ENCODE measurements around the gene ADAMTS17.

ADAMTS17 gene

DNA sequence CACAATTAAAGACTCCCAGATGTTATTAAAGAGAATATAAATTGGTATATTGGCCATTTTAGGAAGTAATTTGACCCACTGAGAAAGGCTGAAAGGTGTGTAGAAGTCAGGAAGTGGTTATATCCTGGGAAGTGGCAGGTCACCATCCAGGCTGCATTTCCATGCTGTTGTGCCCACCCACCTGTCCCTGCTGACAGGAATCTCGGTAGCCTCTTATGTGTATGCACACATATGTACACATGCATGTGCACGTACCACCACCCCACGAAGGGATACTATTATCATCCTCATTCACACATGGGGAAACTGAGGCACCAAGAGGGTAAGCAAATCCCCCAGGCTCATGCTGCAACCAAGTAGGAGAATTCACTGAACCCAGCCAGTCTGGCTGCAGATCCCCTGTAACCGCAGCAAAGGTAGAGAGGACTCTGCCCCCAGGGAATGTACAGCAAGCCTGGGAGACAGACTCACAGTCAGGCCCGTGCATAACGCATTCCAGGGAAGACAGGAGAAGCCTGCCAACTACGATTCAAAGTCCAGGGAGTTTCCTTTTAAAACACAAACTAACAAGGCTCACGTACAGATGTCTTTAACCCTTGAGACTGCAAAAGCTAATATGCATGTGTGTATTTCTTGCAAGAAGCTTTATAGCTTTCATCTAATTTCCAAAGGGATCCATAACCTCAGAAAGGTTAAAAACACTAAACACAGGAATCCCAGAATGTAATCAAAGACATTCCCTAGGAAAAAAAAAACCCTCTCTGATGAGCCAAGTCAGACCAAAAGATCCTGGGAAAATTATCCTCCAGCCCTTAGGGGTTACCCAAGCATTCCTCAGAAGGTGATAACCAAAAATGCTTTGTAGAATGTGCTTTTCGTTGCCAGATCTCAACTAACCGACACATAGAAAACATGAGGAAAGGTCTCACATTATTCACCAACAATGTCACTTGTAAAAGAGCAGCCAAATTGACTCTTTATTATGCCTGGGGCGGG lies 129.6 kb downstream of the ADAMTS17 start:
- no peak for DNase-seq
- TF ChIP-seq GATA1 (IDR thresholded peaks at IDR 0.05; ENCODE audit: low read depth, low read length) (no peak), POLR2A (IDR thresholded peaks at IDR 0.05; ENCODE audit: low read length) (no peak)

GRCh38 chr15:100210338-100210737 lies 131.4 kb downstream of the ADAMTS17 start:
- DNase-seq = no peak
- no peak for TF ChIP-seq POLR2A (IDR thresholded peaks at IDR 0.05; ENCODE audit: low read length)
- TF ChIP-seq GATA1 (IDR thresholded peaks at IDR 0.05; ENCODE audit: low read depth, low read length) = no peak

GRCh38 chr15:100208921-100209603 lies 132.7 kb downstream of the ADAMTS17 start:
- TF ChIP-seq POLR2A (IDR thresholded peaks at IDR 0.05; ENCODE audit: low read length) (no peak), GATA1 (IDR thresholded peaks at IDR 0.05; ENCODE audit: low read depth, low read length) (no peak)
- no peak for DNase-seq

- DNase-seq = no peak
- no peak for TF ChIP-seq POLR2A (IDR thresholded peaks at IDR 0.05; ENCODE audit: low read length)
- no peak for TF ChIP-seq GATA1 (IDR thresholded peaks at IDR 0.05; ENCODE audit: low read depth, low read length)
Observed at GRCh38 chr15:100207053-100207452, 134.7 kb downstream of the ADAMTS17 start.

- DNase-seq = no peak
- TF ChIP-seq GATA1 (IDR thresholded peaks at IDR 0.05; ENCODE audit: low read depth, low read length) (no peak), POLR2A (IDR thresholded peaks at IDR 0.05; ENCODE audit: low read length) (no peak)
Observed at GRCh38 chr15:100206643-100207042, 135.1 kb downstream of the ADAMTS17 start.

- TF ChIP-seq GATA1 (IDR thresholded peaks at IDR 0.05; ENCODE audit: low read depth, low read length) (no peak), POLR2A (IDR thresholded peaks at IDR 0.05; ENCODE audit: low read length) (no peak)
Observed at GRCh38 chr15:100205549-100206295, 136.1 kb downstream of the ADAMTS17 start.

DNA sequence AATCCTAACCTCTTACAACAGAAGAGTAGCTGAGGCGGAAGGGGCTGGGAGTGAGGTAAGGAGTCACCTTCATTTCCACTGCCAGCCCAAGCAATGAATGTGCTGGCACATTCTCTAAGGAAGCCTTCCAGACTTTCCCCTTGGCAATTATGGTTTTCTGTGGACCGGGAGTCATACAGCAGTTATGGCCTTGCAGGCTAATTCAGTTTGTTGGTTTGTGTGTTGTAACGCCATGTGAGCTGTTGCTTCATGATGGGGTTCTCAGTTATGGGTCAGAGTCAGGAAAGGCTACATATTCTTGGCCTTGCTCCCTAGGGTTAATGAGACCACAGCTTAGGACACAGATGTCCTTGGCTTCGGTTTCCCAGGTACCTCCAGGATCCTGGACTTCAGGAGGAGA lies 137.0 kb downstream of the ADAMTS17 start:
- DNase-seq = no peak
- TF ChIP-seq POLR2A (IDR thresholded peaks at IDR 0.05; ENCODE audit: low read length) = no peak
- TF ChIP-seq GATA1 (IDR thresholded peaks at IDR 0.05; ENCODE audit: low read depth, low read length) = no peak

More at GRCh38 chr15:100205549-100206295, 136.1 kb downstream of the ADAMTS17 start:
- DNase-seq = no peak

GRCh38 chr15:100204211-100204610 lies 137.6 kb downstream of the ADAMTS17 start:
- no peak for DNase-seq

GRCh38 chr15:100202309-100202960 lies 139.3 kb downstream of the ADAMTS17 start:
- TF ChIP-seq GATA1 (IDR thresholded peaks at IDR 0.05; ENCODE audit: low read depth, low read length) (no peak), POLR2A (IDR thresholded peaks at IDR 0.05; ENCODE audit: low read length) (no peak)
- no peak for DNase-seq

More at GRCh38 chr15:100204211-100204610, 137.6 kb downstream of the ADAMTS17 start:
- TF ChIP-seq POLR2A (IDR thresholded peaks at IDR 0.05; ENCODE audit: low read length) = no peak
- no peak for TF ChIP-seq GATA1 (IDR thresholded peaks at IDR 0.05; ENCODE audit: low read depth, low read length)

DNA sequence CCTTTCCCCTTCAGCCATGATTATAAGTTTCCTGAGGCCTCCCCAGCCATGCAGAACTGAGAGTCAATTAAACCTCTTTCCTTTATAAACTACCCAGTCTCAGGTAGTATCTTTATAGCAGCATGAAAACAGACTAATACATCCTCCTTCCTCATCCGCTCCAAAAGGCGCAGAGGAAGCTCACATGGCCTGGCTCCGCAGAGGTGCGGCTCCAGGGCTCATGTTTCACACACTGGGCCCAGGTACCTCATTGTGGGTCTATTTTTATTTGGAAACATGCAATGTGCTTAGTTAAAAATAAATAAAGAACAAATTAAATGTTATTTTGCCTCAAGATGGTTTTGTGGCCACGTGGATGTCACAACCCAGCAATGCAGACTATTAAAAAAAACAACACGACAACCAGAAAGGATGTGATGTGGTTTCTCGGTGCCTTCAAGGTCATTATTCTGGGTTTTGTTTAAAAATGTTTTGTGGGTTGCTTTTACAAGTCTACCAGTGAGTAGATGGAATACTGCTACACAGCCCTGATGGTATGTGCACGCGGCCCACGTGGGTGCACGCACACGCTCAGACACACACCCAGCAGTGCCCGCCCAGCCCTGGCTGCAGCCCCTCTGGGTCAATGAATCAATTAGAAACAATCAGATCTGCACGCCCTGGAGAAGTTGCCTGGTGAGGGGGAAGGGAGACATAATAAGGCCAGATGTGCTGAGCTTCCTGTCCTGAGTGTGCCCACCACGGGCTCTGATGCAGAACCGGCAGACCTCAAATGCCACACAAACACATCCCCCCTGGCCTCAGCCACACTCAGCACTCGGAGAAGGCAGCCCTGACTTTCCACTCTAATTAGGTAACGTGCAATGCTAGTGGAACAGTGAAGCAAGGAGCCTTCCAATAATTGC lies 140.1 kb downstream of the ADAMTS17 start:
- TF ChIP-seq POLR2A (IDR thresholded peaks at IDR 0.05; ENCODE audit: low read length) (no peak), GATA1 (IDR thresholded peaks at IDR 0.05; ENCODE audit: low read depth, low read length) (no peak)
- DNase-seq = no peak

GRCh38 chr15:100200287-100200880 lies 141.4 kb downstream of the ADAMTS17 start:
- TF ChIP-seq POLR2A (IDR thresholded peaks at IDR 0.05; ENCODE audit: low read length) = no peak
- TF ChIP-seq GATA1 (IDR thresholded peaks at IDR 0.05; ENCODE audit: low read depth, low read length) = no peak
- no peak for DNase-seq

DNA sequence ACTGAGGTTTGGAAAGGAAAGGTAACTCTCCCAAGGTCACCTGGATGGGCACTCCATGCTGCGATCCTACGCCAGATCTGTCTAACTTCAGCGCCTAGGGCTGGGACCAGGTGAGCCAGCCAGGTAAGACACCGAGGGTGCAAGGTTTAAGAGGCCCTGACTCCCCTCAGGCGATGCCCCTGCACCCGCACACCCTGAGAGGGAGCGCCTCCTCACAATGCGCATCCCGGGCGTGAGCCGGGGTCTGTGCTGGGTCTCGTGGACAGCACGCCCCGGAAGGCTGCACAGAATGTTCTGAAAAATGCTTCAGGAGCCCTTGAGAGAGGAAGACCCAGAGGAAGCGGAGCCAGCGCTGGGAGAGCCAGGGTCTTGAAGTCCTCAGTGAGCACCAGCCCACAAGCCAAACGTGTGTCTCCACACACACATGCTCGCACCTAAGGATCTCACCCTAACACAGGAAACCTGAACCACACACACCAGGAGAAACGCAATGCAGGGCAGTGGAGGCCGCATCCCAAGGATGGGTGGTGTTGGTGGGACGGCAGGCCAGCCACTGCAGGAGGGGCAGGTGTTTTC lies 142.0 kb downstream of the ADAMTS17 start:
- TF ChIP-seq GATA1 (IDR thresholded peaks at IDR 0.05; ENCODE audit: low read depth, low read length) = no peak
- TF ChIP-seq POLR2A (IDR thresholded peaks at IDR 0.05; ENCODE audit: low read length) = no peak
- no peak for DNase-seq
